ENCODE data around the gene PERCC1.

Gene PERCC1

DNA sequence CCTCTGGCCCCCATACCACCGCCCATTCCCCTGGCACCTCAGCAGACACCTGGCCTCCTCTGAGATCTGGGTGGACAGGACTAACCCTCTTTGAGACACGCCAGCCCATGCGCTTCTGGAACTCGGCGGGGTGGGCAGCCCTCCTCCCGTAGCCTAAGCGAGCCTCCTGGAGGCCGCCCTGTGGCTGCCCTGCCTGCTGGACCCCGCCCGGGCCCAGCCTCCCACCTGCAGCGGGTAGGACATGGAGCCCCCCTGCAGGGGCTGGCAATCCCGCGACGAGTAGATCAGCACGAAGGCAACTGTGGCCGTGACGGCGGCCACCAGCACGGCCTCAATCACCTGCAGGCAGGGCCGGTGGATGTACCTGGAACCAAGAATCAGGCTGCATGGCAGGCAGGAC, 21.7 kb downstream of the PERCC1 start:
- no peak overlapping the region for H3K4me2 ChIP-seq (ENCODE audit: low read depth, low read length, poor library complexity, severe bottlenecking)
- H3K27me3 ChIP-seq (ENCODE audit: low read length) = no peaks in the 10 kb centered on the region
- no peaks in the 10 kb centered on the region for H3K36me3 ChIP-seq (ENCODE audit: low read length)
- H3K4me3 ChIP-seq (ENCODE audit: insufficient read depth, low read length, poor library complexity, severe bottlenecking) = no peak overlapping the region
- H4K20me1 ChIP-seq (ENCODE audit: low read depth, low read length) = no peaks in the 10 kb centered on the region
- no peak overlapping the region for H3K9ac ChIP-seq (ENCODE audit: low read length)
- no peak for TF ChIP-seq EZH2phosphoT487 (conservative IDR thresholded peaks at IDR 0.05; ENCODE audit: low read length)
- TF ChIP-seq, protein P1, sequence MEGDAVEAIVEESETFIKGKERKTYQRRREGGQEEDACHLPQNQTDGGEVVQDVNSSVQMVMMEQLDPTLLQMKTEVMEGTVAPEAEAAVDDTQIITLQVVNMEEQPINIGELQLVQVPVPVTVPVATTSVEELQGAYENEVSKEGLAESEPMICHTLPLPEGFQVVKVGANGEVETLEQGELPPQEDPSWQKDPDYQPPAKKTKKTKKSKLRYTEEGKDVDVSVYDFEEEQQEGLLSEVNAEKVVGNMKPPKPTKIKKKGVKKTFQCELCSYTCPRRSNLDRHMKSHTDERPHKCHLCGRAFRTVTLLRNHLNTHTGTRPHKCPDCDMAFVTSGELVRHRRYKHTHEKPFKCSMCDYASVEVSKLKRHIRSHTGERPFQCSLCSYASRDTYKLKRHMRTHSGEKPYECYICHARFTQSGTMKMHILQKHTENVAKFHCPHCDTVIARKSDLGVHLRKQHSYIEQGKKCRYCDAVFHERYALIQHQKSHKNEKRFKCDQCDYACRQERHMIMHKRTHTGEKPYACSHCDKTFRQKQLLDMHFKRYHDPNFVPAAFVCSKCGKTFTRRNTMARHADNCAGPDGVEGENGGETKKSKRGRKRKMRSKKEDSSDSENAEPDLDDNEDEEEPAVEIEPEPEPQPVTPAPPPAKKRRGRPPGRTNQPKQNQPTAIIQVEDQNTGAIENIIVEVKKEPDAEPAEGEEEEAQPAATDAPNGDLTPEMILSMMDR (IDR thresholded peaks at IDR 0.05; ENCODE audit: insufficient read depth, low read length, poor library complexity, severe bottlenecking) = no peak
- H2AFZ ChIP-seq (ENCODE audit: low read depth, low read length, severe bottlenecking) = no peak overlapping the region
- H3K27ac ChIP-seq (ENCODE audit: low read depth, low read length) = no peak overlapping the region
- H3K79me2 ChIP-seq (ENCODE audit: insufficient read depth, low read length) = no peaks in the 10 kb centered on the region
- H3K9me2 ChIP-seq (replicated peaks; ENCODE audit: insufficient read depth, low read length) = no peaks in the 10 kb centered on the region
- no peaks in the 10 kb centered on the region for H3K9me3 ChIP-seq (ENCODE audit: insufficient read depth, low read length)
- H3F3A ChIP-seq (ENCODE audit: insufficient read depth) = no peaks in the 10 kb centered on the region

DNA sequence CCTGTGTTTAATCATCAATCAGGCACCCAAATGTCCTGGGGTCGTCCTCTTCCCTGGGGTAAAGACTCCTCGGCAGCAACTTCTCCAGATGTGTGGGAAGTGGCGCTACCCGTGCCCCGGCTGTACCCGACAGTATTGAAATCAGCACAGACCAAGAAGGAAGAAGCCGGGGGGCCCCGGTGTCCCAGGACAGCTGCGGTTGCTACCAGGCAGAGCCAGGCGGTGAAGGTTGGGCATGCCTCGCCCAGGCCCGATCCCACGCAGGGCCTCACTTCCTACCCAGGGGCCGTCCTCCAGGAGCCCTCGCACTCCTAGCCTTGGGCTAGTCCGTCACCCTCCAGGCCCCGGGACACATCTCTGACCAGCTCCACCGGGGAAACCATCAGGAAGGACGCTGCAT, 22.4 kb downstream of the PERCC1 start:
- Histone ChIP-seq H3K36me3 (ENCODE audit: low read length) (no peaks in the 10 kb centered on the region), H3K9ac (ENCODE audit: low read length) (no peak overlapping the region), H3K9me3 (ENCODE audit: insufficient read depth, low read length) (no peaks in the 10 kb centered on the region), H3K27ac (ENCODE audit: low read depth, low read length) (no peak overlapping the region), H3K4me3 (ENCODE audit: insufficient read depth, low read length, poor library complexity, severe bottlenecking) (no peak overlapping the region), H3K4me2 (ENCODE audit: low read depth, low read length, poor library complexity, severe bottlenecking) (no peak overlapping the region), H3K27me3 (ENCODE audit: low read length) (no peaks in the 10 kb centered on the region), H3K9me2 (replicated peaks; ENCODE audit: insufficient read depth, low read length) (no peaks in the 10 kb centered on the region), H2AFZ (ENCODE audit: low read depth, low read length, severe bottlenecking) (no peak overlapping the region), H3F3A (ENCODE audit: insufficient read depth) (no peaks in the 10 kb centered on the region), H3K79me2 (ENCODE audit: insufficient read depth, low read length) (no peaks in the 10 kb centered on the region), H4K20me1 (ENCODE audit: low read depth, low read length) (no peaks in the 10 kb centered on the region)
- TF ChIP-seq, protein P1 (IDR thresholded peaks at IDR 0.05; ENCODE audit: insufficient read depth, low read length, poor library complexity, severe bottlenecking) = no peak
- TF ChIP-seq EZH2phosphoT487 (conservative IDR thresholded peaks at IDR 0.05; ENCODE audit: low read length) = no peak

DNA sequence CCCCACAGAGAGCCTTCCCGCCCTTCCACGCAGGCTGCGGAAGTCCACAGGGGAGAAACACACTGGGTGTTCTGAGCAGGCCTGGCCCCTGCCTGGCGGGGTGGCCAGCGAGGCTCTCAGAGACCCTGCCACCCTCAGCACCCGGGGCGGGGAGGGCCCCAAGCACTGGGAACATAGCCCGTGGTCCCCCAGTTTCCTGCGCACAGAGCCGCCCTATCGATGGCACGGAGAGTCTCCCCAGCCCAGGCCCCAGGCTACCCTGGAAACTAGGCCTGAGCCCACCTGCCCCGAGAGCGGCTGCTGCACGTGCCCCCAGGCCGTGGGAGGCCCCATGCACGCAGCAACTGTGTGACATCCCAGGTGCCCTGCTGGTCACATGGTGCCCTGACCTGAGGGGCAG, 23.7 kb downstream of the PERCC1 start:
- no peak overlapping the region for H3K27ac ChIP-seq (ENCODE audit: low read depth, low read length)
- no peak overlapping the region for H3K4me3 ChIP-seq (ENCODE audit: insufficient read depth, low read length, poor library complexity, severe bottlenecking)
- no peak overlapping the region for H2AFZ ChIP-seq (ENCODE audit: low read depth, low read length, severe bottlenecking)
- H3K27me3 ChIP-seq (ENCODE audit: low read length) = no peaks in the 10 kb centered on the region
- H3K36me3 ChIP-seq (ENCODE audit: low read length) = no peaks in the 10 kb centered on the region
- H3K9me2 ChIP-seq (replicated peaks; ENCODE audit: insufficient read depth, low read length) = no peaks in the 10 kb centered on the region
- H3K9ac ChIP-seq (ENCODE audit: low read length) = no peak overlapping the region
- H3K4me2 ChIP-seq (ENCODE audit: low read depth, low read length, poor library complexity, severe bottlenecking) = no peak overlapping the region
- no peaks in the 10 kb centered on the region for H3K9me3 ChIP-seq (ENCODE audit: insufficient read depth, low read length)
- no peaks in the 10 kb centered on the region for H3K79me2 ChIP-seq (ENCODE audit: insufficient read depth, low read length)
- H3F3A ChIP-seq (ENCODE audit: insufficient read depth) = no peaks in the 10 kb centered on the region
- H4K20me1 ChIP-seq (ENCODE audit: low read depth, low read length) = no peaks in the 10 kb centered on the region
- TF ChIP-seq, protein P1 (IDR thresholded peaks at IDR 0.05; ENCODE audit: insufficient read depth, low read length, poor library complexity, severe bottlenecking) = no peak
- TF ChIP-seq EZH2phosphoT487 (conservative IDR thresholded peaks at IDR 0.05; ENCODE audit: low read length) = no peak

Measured in SU-DHL-6 (cell line).